Neural crest cell (in vitro differentiated cells): ENCODE results near the gene FCMR. TPM values are rescaled to one million over a fixed set of nuclear protein-coding genes. Genes with fewer than 3 reads are reported as not detected.
"Not testable (repeated sequence)": the region's sequence is repeated elsewhere in the genome, so short reads cannot be mapped to it uniquely, and the experiment has no call there.

ENCODE experiments used
- DNase-seq: peaks from one replicate; pipeline ENCODE4 v3.0.0; 2021; ENCODE audit warnings: low read depth, mixed read lengths, low spot score
- H3K27ac Mint-ChIP-seq: one replicate; pipeline ENCODE4 v1.8.0; 2021; ENCODE audit warnings: mild to moderate bottlenecking, mixed read lengths; ENCODE audit not compliant: unreplicated experiment
- H3K27me3 Mint-ChIP-seq: 2 replicates; pipeline ENCODE4 v1.8.0; 2021; ENCODE audit warnings: low read depth, mild to moderate bottlenecking, mixed read lengths
- H3K36me3 Mint-ChIP-seq: 2 replicates; pipeline ENCODE4 v1.8.0; 2021; ENCODE audit warnings: low read depth, mild to moderate bottlenecking, mixed read lengths
- H3K4me1 Mint-ChIP-seq: 2 replicates; pipeline ENCODE4 v1.8.0; 2021; ENCODE audit warnings: mixed read lengths
- H3K4me3 Mint-ChIP-seq: one replicate; pipeline ENCODE4 v1.8.0; 2021; ENCODE audit warnings: mild to moderate bottlenecking, mixed read lengths
- H3K9me3 Mint-ChIP-seq: 2 replicates; pipeline ENCODE4 v1.8.0; 2021; ENCODE audit warnings: mixed read lengths
- total RNA-seq: library from RNA; stranded (reverse); gene quantifications from 2 replicates; pipeline ENCODE4 v1.2.1, GENCODE V29; 2021
- TF ChIP-seq, protein P1 (sequence below): fragments of 200-600 bp; sonication (generic); conservative IDR thresholded peaks from 2 replicates; pipeline ENCODE4 v1.5.0; 2021; ENCODE audit warnings: antibody characterized with exemption, mild to moderate bottlenecking

The FCMR gene
- total RNA-seq, 1 donor from 2014 or later: not detected

DNA sequence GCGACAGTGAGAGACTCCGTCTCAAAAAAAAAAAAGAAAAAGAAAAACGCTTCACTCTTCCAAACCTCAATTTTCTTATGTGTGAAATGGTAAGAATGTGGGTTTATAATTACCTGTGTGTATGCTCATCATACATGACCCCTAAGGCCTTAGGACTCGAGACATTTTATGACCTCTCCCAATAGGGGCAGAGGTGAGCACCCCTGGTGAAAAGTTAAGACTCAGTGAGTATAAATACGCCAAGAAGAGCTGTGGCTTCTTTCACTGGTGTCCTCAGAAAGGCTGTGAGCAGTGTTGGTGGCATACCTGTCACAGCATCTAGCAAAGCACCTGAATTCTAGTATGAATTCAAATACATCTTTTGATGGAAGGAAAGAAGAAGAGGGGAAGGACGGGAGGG is 7.8 kb upstream of the FCMR start:
- H3K36me3 Mint-ChIP-seq: no peaks in the 10 kb centered on the region
- H3K4me3 Mint-ChIP-seq: no peak overlapping the region
- H3K4me1 Mint-ChIP-seq: peaks cover 3% of the 10 kb centered on the region
- no peak overlapping the region for H3K27ac Mint-ChIP-seq
- no peaks in the 10 kb centered on the region for H3K9me3 Mint-ChIP-seq
- H3K27me3 Mint-ChIP-seq: no peaks in the 10 kb centered on the region
- no peak for DNase-seq
- TF ChIP-seq, protein P1, sequence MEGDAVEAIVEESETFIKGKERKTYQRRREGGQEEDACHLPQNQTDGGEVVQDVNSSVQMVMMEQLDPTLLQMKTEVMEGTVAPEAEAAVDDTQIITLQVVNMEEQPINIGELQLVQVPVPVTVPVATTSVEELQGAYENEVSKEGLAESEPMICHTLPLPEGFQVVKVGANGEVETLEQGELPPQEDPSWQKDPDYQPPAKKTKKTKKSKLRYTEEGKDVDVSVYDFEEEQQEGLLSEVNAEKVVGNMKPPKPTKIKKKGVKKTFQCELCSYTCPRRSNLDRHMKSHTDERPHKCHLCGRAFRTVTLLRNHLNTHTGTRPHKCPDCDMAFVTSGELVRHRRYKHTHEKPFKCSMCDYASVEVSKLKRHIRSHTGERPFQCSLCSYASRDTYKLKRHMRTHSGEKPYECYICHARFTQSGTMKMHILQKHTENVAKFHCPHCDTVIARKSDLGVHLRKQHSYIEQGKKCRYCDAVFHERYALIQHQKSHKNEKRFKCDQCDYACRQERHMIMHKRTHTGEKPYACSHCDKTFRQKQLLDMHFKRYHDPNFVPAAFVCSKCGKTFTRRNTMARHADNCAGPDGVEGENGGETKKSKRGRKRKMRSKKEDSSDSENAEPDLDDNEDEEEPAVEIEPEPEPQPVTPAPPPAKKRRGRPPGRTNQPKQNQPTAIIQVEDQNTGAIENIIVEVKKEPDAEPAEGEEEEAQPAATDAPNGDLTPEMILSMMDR: no peak

DNA sequence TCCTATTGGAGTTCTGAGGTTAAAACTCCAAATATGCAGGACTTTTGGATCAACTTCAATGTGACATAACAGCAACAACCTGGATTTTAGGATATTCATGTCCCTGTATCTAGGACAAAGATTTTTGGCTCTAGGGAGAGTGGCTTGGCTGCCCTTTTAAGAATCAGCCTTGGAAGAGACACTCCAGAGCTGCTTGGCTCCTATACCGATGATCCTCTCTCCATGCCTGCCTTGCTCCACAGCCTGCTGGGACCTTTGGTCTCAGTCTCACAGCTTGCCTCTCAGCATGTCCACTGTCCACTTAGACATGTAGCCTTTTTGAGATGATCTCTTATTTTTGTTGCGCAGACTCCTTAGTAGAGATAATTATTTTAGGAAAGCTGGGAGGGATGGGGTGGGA is 4.5 kb upstream of the FCMR start:
- H3K9me3 Mint-ChIP-seq: no peaks in the 10 kb centered on the region
- peaks cover 3% of the 10 kb centered on the region for H3K4me1 Mint-ChIP-seq
- no peaks in the 10 kb centered on the region for H3K36me3 Mint-ChIP-seq
- DNase-seq: no peak
- H3K4me3 Mint-ChIP-seq: no peak overlapping the region
- no peak overlapping the region for H3K27ac Mint-ChIP-seq
- TF ChIP-seq, protein P1: no peak
- no peaks in the 10 kb centered on the region for H3K27me3 Mint-ChIP-seq

DNA sequence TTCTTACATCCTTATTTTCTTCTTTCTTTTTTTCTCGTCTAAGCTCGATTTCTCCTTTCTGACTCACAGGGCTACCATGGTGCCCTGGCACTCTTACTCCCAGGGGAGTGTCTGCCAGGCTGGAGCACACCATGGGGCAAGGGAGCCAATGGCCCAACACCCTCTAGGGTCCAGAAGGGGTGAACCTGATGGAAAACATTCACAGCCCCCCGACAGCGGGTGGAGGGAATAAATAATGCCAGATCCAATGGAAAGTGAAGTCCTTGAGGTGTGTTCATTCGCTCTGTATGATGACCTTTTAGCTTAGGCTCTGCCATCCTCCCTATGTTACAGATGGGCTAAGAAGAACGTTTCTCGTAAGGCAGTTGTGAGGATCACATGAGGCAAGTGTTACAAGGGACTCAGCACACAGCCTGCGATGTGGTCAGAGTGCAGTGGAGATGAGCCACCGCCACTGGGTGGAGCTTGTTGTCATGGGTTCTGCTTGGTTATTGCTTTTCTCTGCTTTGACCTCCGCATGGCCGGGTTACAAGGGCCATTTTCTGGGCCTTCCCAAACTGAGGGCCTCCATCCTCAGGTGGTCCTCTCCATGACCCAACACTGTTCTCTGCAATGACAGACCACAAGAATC is 3.5 kb upstream of the FCMR start:
- Mint-ChIP-seq H3K4me1 (peaks cover 3% of the 10 kb centered on the region), H3K4me3 (no peak overlapping the region)
- DNase-seq: no peak

DNA sequence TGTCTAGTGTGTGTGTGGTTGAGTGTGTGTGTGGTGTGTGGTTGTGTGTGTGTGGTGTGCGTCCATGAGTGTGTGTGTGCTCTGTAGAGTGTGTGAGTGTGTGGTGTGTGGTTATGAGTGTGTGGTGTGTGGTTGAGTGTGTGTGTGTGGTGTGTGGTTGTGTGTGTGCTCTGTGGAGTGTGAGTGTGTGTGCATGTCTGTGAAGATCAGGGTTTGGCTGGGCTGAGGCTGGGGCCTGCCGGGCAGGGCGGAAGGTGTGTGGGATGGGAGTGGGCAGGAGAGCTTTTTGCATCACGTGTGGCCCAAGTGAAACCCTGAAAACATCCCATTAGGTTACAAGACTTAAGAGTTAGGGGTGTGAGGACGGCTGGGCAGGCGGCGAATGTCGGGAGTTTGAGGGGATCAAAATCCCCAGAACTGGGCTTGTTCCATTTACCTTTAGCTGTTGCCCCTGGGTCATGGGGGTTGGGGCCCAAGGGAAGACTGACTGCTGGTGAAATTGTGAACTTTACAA is 2.9 kb upstream of the FCMR start:
- H3K9me3 Mint-ChIP-seq: no peaks in the 10 kb centered on the region

More for the DNA sequence above, 3.5 kb upstream of the FCMR start:
- Mint-ChIP-seq H3K9me3 (no peaks in the 10 kb centered on the region), H3K36me3 (no peaks in the 10 kb centered on the region), H3K27ac (no peak overlapping the region), H3K27me3 (no peaks in the 10 kb centered on the region)
- TF ChIP-seq, protein P1: no peak

DNA sequence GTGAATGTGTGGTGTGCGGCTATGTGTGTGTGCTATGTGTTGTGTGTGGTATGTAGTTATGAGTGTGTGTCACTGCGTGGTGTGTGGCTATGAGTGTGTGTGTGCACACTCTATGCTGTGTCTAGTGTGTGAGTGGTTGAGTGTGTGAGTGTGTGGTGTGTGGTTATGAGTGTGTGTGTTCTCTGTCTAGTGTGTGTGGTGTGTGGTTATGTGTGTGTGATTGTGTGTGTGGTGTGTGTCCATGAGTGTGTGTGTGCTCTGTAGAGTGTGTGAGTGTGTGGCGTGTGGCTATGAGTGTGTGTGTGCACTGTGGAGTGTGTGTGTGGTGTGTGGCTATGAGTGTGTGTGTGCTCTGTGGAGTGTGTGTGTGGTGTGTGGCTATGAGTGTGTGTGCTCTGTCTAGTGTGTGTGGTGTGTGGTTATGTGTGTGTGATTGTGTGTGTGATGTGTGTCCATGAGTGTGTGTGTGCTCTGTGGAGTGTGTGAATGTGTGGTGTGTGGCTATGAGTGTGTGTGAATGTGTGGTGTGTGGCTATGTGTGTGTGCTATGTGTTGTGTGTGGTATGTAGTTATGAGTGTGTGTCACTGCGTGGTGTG is 2.3 kb upstream of the FCMR start:
- H3K27me3 Mint-ChIP-seq, H3K27ac Mint-ChIP-seq, DNase-seq, H3K36me3 Mint-ChIP-seq, H3K9me3 Mint-ChIP-seq, H3K4me1 Mint-ChIP-seq, H3K4me3 Mint-ChIP-seq: not testable (repeated sequence)

More for the DNA sequence above, 2.9 kb upstream of the FCMR start:
- TF ChIP-seq, protein P1: no peak
- H3K36me3 Mint-ChIP-seq: no peaks in the 10 kb centered on the region
- no peaks in the 10 kb centered on the region for H3K27me3 Mint-ChIP-seq
- no peak overlapping the region for H3K27ac Mint-ChIP-seq
- no peak overlapping the region for H3K4me3 Mint-ChIP-seq
- DNase-seq: no peak
- H3K4me1 Mint-ChIP-seq: peaks cover 3% of the 10 kb centered on the region
